ENCODE measurements around the gene RADIL. TPM values are rescaled to one million over a fixed set of nuclear protein-coding genes. Genes with fewer than 3 reads are reported as not detected.
A peak's percentile ranks its signal among the peaks of the same experiment; 100 is the strongest.

RADIL gene
- total RNA-seq, 6 donors from 2014 or later: 7.9 to 42.8 (median 13.0) TPM

- DNase-seq (peak in 1 of 2 donors; percentile 71), ATAC-seq (ENCODE audit: low FRiP score in 2 of 2) (no peak)
- TF ChIP-seq, protein P1, sequence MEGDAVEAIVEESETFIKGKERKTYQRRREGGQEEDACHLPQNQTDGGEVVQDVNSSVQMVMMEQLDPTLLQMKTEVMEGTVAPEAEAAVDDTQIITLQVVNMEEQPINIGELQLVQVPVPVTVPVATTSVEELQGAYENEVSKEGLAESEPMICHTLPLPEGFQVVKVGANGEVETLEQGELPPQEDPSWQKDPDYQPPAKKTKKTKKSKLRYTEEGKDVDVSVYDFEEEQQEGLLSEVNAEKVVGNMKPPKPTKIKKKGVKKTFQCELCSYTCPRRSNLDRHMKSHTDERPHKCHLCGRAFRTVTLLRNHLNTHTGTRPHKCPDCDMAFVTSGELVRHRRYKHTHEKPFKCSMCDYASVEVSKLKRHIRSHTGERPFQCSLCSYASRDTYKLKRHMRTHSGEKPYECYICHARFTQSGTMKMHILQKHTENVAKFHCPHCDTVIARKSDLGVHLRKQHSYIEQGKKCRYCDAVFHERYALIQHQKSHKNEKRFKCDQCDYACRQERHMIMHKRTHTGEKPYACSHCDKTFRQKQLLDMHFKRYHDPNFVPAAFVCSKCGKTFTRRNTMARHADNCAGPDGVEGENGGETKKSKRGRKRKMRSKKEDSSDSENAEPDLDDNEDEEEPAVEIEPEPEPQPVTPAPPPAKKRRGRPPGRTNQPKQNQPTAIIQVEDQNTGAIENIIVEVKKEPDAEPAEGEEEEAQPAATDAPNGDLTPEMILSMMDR (IDR thresholded peaks at IDR 0.05): no peak
- TF ChIP-seq EP300 (IDR thresholded peaks at IDR 0.05) (no peak), POLR2A (IDR thresholded peaks at IDR 0.05) (no peak), POLR2AphosphoS5 (IDR thresholded peaks at IDR 0.05) (no peak)
- Histone ChIP-seq H3K9me3 (no peaks in the 10 kb centered on the region), H3K4me3 (no peak overlapping the region), H3K4me1 (peaks cover 36 to 65% (median 46%) of the 10 kb centered on the region in 4 donors), H3K36me3 (peaks cover 2 to 14% (median 10%) of the 10 kb centered on the region in 4 donors), H3K27me3 (no peaks in the 10 kb centered on the region), H3K27ac (peak overlapping the region; percentile 10 to 94 (median 88))
- 85 to 96% methylated on average over 4 to 15 of the region's 15 CpGs for WGBS, 2 donors
Measured at GRCh38 chr7:4749798-4750197, 133.7 kb downstream of the RADIL start.

- 83 to 100% methylated on average over 9 to 11 of the region's 14 CpGs for WGBS, 2 donors
- TF ChIP-seq EP300 (IDR thresholded peaks at IDR 0.05) (no peak), POLR2AphosphoS5 (IDR thresholded peaks at IDR 0.05) (peak in 1 of 2 donors; percentile 14)
- Histone ChIP-seq H3K27me3 (no peaks in the 10 kb centered on the region), H3K9me3 (no peaks in the 10 kb centered on the region), H3K36me3 (peaks cover 0 to 9% (median 6%) of the 10 kb centered on the region in 4 donors), H3K4me3 (no peak overlapping the region), H3K4me1 (peaks cover 40 to 68% (median 49%) of the 10 kb centered on the region in 4 donors), H3K27ac (peak overlapping the region; percentile 44 to 94 (median 88))
- DNase-seq (peak in 1 of 2 donors; percentile 52), ATAC-seq (ENCODE audit: low FRiP score in 2 of 2) (no peak)
Measured at GRCh38 chr7:4749363-4749762, 134.2 kb downstream of the RADIL start.

Small RNA genes within 50 kb of the gene (small RNA-seq; reads per million reads assigned to genes)
- 0 reads per million in 4 donors for gene MIR4656
- gene RF00019: 0 reads per million in 4 donors

Other genes with a start within 250 kb of the RADIL start
- gene FOXK1, start 201.4 kb downstream of the RADIL start, total RNA-seq: 10 to 100 TPM; 25.1 to 40.7 (median 34.1) TPM
- gene AP5Z1, start 108.1 kb downstream of the RADIL start, total RNA-seq: 100 to 1,000 TPM in 1 of 6 donors, 10 to 100 TPM in 5; 23.4 to 152 (median 52.1) TPM
- 1 to 10 TPM in 1 of 6 donors, under 1 TPM in 5; 0.10 to 2.1 (median 0.39) TPM for gene PAPOLB, start 21.7 kb downstream of the RADIL start, total RNA-seq
- not detected for gene MMD2, start 75.5 kb upstream of the RADIL start, total RNA-seq
- 10 to 100 TPM in 2 of 6 donors, 1 to 10 TPM in 4; 5.3 to 18.5 (median 8.9) TPM for gene RBAK, start 162.1 kb upstream of the RADIL start, total RNA-seq

Data from upper lobe of left lung (tissue), 6 donors.